T1000 (cell line): ENCODE results near the gene HSD11B1L.
"Not testable (repeated sequence)": the region's sequence is repeated elsewhere in the genome, so short reads cannot be mapped to it uniquely, and the experiment has no call there.

Source experiments
- DNase-seq: peaks from one replicate; lab custom pipeline; 2025; ENCODE audit warnings: mixed read lengths; lab: John Stamatoyannopoulos, UW

The HSD11B1L gene

GRCh38 chr19:5698635-5699422 lies 18.0 kb downstream of the HSD11B1L start:
- no peak for DNase-seq

- DNase-seq: no peak
Observed at GRCh38 chr19:5700455-5701092, 19.7 kb downstream of the HSD11B1L start.

GRCh38 chr19:5702053-5702410 lies 21.2 kb downstream of the HSD11B1L start:
- not testable (repeated sequence) for DNase-seq

DNA sequence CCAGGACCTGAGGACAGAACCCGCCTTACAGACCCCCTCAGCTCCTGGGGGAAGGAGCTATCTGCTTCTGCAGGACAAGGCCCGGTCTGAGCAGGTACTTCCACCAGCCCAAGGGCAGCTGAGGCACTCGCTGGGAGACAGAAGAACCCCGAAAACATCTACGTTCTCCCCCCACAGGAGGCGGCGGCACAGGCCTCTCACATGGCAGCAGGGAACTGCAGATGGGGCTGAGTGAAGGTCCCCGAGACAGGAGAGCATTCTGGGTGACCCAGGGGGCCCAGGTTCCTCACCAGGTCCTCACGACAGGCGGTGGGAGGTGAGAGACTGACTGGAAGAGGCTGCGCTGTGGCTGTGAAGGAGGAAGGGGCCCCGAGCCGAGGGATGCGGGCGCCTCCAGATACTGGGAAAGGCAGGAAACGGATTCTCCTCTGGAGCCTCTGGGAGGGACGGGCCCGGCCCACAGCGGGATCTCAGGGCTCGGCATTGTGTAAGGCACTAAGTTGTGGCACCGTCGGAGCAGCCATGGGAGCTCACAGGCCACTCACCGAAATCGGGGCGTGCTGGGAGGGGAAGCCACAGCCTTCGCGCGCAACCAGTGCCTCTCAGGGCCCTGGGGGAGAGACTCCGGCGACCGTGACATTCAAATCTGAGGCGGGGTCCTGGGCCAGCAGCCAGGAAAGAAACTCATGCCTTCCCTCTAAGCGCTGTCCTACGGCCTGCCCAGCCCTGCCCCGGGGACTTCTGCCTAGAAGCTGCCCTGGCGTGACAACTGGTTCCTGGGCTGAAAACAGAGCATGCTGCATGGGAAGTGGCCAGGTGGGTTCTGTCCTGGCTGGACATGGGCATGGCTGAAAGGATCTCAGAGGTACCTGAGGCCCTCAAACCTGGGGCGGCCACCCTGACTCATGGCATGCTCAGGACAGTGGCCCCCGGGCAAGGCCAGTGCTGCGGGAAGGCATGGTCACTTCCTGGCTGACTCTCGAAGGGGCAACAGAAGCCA lies 23.3 kb downstream of the HSD11B1L start:
- no peak for DNase-seq

DNA sequence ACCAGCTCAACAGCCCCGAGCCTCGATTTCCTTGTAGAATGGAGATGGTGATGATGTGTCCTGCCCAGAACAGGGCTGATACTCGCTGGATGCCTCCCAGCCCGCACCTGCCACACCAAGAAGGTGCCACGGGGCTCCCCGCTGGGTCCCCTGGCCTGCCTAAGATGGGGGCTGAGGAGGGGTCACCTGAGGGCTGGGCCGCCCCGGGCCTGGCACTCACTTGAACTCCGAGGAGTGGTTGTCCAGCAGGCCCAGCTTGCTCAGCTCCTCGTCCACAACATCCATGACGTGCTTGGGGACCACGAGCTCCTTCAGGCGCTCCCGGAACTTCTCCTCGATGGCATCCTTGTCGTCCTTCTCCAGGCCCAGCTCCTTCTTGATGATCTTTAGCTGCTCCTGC lies 24.7 kb downstream of the HSD11B1L start:
- no peak for DNase-seq

DNA sequence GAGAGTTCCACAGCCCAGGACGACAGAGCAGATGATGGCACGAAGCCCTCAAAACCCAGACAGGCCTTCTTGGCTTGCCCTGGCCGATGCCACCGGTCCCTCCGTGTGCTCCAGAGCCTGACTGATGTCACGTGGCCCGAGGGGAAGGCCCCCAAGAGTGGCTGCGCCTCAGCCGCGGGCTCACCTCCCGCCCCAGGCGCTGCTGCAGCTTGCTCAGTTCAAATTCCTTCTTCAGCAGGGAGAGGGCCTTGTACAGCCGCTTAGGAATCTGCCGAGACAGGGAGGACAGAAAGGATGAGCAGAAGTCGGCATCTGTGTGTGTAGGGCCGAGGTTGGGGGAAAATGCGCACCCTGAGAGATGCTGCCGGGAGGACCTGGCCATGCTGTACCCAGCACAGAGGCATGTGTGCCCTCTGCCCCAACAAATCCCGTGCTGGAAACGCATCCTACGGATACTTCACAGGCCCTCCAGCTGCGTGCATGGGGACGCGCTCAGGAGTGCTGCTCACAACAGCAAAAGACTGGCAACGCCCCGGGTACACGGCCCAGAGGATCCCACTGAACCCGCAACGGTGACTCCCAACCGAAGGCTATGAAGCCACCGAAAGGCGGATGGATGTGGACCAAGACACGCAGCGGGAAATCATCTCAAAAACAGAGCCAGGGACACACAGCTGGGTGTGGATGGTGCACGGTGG lies 26.2 kb downstream of the HSD11B1L start:
- no peak for DNase-seq

DNA sequence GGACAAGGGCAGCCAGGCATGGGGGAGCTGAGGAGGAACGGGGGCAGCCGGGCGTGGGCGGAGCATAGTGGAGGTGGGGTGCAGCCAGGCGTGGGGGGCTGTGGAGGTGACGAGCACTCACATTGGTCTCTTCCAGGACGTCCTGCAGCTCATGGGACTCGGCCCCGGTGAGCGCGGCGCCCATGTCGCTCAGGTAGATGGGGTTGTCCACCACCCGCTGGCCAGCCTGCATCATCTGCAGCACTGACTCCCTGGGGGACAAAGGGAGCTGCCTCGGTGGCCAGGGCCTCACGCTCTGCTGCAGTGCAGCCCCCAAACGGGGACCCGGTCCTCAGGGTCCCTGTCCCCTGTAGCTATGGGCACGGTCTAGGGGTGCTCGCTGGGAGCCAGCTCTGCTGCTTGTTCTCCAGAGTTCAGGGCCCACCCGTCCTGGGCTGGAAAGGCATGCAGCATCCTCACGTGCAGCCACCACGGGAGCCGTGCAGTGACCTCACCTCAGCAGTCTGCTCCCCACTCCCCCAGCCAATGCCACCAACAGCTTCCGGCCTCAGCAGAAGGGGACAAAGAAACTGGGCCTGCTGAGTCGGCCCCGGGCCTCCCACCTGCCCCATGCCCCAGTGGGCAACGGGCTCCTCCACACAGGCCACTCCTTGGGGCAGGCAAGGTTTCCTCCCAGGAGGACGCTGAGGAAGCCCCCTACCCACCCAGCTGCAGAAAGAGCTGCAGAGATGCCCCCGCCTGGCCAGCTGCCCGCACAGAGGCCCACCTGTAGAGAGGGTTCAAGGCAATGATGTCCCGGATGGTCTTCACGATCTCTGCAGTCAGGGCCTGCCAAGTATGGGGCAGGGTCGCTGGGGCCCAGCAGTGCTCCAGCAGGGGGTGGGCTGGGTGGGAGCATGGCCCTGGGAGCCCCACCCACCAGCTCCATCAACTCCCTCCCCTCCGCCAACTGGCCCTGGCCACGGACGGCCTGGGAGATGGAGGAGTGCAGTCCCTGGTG lies 27.0 kb downstream of the HSD11B1L start:
- no peak for DNase-seq

- no peak for DNase-seq
Observed at GRCh38 chr19:5711025-5711424, 30.2 kb downstream of the HSD11B1L start.

GRCh38 chr19:5711713-5712161 lies 30.9 kb downstream of the HSD11B1L start:
- DNase-seq: no peak

- no peak for DNase-seq
Observed at GRCh38 chr19:5713228-5713627, 32.4 kb downstream of the HSD11B1L start.

- DNase-seq: no peak
Observed at GRCh38 chr19:5714816-5715215, 34.0 kb downstream of the HSD11B1L start.

GRCh38 chr19:5717215-5717935 lies 36.5 kb downstream of the HSD11B1L start:
- DNase-seq: no peak

- no peak for DNase-seq
Observed at GRCh38 chr19:5718037-5718578, 37.3 kb downstream of the HSD11B1L start.

- no peak for DNase-seq
Observed at GRCh38 chr19:5718579-5719273, 37.9 kb downstream of the HSD11B1L start.

GRCh38 chr19:5719274-5719960 lies 38.6 kb downstream of the HSD11B1L start:
- DNase-seq: no peak

GRCh38 chr19:5719961-5720790 lies 39.3 kb downstream of the HSD11B1L start, which contains the start of the genes CATSPERD and LONP1:
Gene CATSPERD (plus strand): TSS chr19:5720637. CDS start chr19:5720738, 101 bp downstream.
Gene LONP1 (minus strand): TSS chr19:5720146. CDS start chr19:5720132, 14 bp downstream.
- peak; percentile 95 for DNase-seq

- DNase-seq: no peak
Observed at GRCh38 chr19:5727453-5728050, 46.7 kb downstream of the HSD11B1L start.
